BLaER1 (cell line): ENCODE data around the gene OR2T8.

ENCODE experiments used
- H3K27ac ChIP-seq: shearing (Covaris generic); formaldehyde crosslinking; 2 replicates; pipeline ENCODE4 v1.8.1; 2022
- H3K27me3 ChIP-seq: shearing (Covaris generic); formaldehyde crosslinking; 2 replicates; pipeline ENCODE4 v1.8.1; 2022
- H3K36me3 ChIP-seq: shearing (Covaris generic); formaldehyde crosslinking; 2 replicates; pipeline ENCODE4 v1.8.1; 2022
- H3K4me1 ChIP-seq: shearing (Covaris generic); formaldehyde crosslinking; 2 replicates; pipeline ENCODE4 v1.8.1; 2022
- H3K4me2 ChIP-seq: shearing (Covaris generic); formaldehyde crosslinking; 2 replicates; pipeline ENCODE4 v1.8.1; 2022
- H3K4me3 ChIP-seq: shearing (Covaris generic); formaldehyde crosslinking; 2 replicates; pipeline ENCODE4 v1.8.1; 2022
- H3K9ac ChIP-seq: shearing (Covaris generic); formaldehyde crosslinking; 2 replicates; pipeline ENCODE4 v1.8.1; 2022
- H3K9me3 ChIP-seq: shearing (Covaris generic); formaldehyde crosslinking; 2 replicates; pipeline ENCODE4 v1.8.1; 2022
- H4K20me1 ChIP-seq: shearing (Covaris generic); formaldehyde crosslinking; 2 replicates; pipeline ENCODE4 v1.8.1; 2022
- Cebpa-rat ChIP-seq: shearing (Covaris generic); IDR thresholded peaks from 2 replicates; pipeline ENCODE4 v1.8.1; 2022

Gene OR2T8, protein sequence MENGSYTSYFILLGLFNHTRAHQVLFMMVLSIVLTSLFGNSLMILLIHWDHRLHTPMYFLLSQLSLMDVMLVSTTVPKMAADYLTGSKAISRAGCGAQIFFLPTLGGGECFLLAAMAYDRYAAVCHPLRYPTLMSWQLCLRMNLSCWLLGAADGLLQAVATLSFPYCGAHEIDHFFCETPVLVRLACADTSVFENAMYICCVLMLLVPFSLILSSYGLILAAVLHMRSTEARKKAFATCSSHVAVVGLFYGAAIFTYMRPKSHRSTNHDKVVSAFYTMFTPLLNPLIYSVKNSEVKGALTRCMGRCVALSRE

DNA sequence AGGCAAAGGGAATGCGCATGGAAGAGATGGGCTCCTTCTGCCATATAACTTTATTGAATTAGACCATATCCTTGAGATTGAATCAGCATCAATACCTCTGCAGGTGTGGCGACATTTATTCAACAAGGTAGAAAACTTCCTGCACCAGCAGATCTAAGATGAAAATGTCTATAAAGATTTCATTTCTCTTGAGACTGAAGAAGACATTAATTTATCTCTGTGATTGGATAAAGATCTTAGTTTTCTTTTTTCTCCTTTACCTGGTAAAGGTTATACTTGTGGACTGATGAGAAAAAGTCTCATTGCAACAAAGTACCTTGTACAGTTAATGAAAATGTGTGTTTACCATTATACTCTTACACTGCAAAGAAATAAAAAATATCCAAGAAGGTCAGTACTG lies at the start of gene OR2T8:
Gene OR2T8 (plus strand): TSS at position 301 of the 400 bp plus-strand sequence. CDS start 766 bp downstream, outside the sequence.
- Histone ChIP-seq H4K20me1 (no peaks in the 10 kb centered on the region), H3K4me3 (no peak within 1 kb of the TSS), H3K4me1 (no peaks in the 10 kb centered on the region), H3K27me3 (no peaks in the 10 kb centered on the region), H3K4me2 (no peak within 1 kb of the TSS), H3K27ac (no peak within 1 kb of the TSS), H3K36me3 (no peaks in the 10 kb centered on the region), H3K9ac (no peak within 1 kb of the TSS), H3K9me3 (no peaks in the 10 kb centered on the region)
- TF ChIP-seq Cebpa-rat: no peak

DNA sequence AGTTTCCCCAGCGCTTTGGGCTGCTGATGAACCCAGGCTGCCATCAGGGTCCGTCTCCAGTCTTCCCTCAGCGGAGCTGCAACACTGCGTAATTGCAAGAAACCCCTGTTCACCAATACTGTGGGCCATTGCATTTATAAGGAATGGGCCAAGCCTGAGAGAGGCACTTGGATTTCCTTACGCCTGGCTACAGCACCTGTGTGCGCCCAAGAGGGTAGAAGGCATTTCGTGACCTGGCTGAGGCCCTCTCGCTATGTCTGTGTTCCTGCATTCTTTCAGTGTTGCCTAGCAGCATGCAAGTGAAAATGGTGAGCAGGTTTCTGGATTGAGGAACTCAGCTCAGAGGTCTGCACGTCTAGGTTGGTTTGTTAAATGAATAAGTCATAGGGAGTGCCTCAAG lies 36.7 kb upstream of the OR2T8 start:
- no peaks in the 10 kb centered on the region for H3K4me1 ChIP-seq
- no peaks in the 10 kb centered on the region for H3K36me3 ChIP-seq
- H3K27me3 ChIP-seq: no peaks in the 10 kb centered on the region
- no peak overlapping the region for H3K9ac ChIP-seq
- TF ChIP-seq Cebpa-rat: no peak
- no peak overlapping the region for H3K4me3 ChIP-seq
- no peaks in the 10 kb centered on the region for H3K9me3 ChIP-seq
- H3K4me2 ChIP-seq: no peak overlapping the region
- no peaks in the 10 kb centered on the region for H4K20me1 ChIP-seq
- H3K27ac ChIP-seq: no peak overlapping the region

DNA sequence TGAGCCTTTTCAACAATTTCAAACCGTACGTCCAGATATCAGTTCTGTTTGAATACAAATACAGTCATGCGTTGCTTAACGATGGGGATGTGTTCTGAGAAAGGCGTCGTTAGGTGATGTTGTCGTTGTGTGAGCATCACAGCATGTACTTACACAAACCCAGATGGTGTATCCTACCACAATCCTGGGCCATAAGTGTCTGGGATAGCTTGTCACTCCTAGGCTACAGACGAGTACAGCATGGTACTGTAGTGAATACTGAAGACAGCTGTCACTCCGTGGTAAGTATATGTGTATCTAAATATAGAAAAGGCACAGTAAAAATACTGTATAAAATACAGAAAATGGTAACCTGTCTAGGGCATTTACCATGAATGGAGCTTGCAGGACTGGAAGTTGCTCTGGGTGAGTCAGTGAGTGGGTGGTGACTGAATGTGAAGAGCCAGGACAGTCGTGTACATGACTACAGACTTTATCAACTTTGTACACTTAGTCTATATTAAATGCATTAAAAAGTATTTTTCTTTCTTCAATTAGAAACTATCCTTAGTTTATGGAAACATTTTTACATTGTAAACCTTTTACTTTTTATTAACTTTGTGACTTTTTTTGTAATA lies 35.1 kb upstream of the OR2T8 start:
- Histone ChIP-seq H3K36me3 (no peaks in the 10 kb centered on the region), H3K27me3 (no peaks in the 10 kb centered on the region), H3K4me3 (no peak overlapping the region), H3K27ac (no peak overlapping the region), H3K4me1 (no peaks in the 10 kb centered on the region), H3K4me2 (no peak overlapping the region), H3K9ac (no peak overlapping the region), H4K20me1 (no peaks in the 10 kb centered on the region), H3K9me3 (no peaks in the 10 kb centered on the region)
- TF ChIP-seq Cebpa-rat: no peak

DNA sequence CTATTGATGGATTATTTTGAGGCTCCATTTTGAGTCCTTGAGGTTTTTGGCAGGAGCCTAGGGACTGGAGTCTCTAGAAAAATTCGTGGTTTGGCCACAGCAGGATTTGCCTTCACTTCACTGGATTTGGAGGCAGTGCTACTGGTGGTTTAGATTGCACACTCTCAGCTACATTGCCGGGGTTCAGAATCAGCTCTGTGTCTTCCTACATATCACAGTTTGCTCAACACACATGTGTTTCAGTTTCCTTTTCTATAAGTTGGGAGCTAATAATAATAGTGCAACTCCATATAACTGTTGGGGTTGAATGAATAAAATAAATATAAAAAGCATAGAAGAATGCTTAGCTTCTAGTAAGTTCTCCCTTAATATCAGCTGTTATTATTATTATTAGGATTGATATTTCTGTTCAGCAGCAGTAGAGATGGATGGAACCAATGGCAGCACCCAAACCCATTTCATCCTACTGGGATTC lies 24.9 kb upstream of the OR2T8 start, which contains the start of gene OR2W3:
Gene OR2W3 (plus strand): TSS at position 425 of the 475 bp plus-strand sequence. CDS start 0 bp downstream, at position 425.
- H4K20me1 ChIP-seq: no peaks in the 10 kb centered on the region
- no peaks in the 10 kb centered on the region for H3K27me3 ChIP-seq
- TF ChIP-seq Cebpa-rat: no peak
- no peaks in the 10 kb centered on the region for H3K9me3 ChIP-seq
- H3K4me3 ChIP-seq: no peak within 1 kb of the TSS
- H3K9ac ChIP-seq: no peak within 1 kb of the TSS
- no peak within 1 kb of the TSS for H3K4me2 ChIP-seq
- no peaks in the 10 kb centered on the region for H3K4me1 ChIP-seq
- no peaks in the 10 kb centered on the region for H3K36me3 ChIP-seq
- no peak within 1 kb of the TSS for H3K27ac ChIP-seq

DNA sequence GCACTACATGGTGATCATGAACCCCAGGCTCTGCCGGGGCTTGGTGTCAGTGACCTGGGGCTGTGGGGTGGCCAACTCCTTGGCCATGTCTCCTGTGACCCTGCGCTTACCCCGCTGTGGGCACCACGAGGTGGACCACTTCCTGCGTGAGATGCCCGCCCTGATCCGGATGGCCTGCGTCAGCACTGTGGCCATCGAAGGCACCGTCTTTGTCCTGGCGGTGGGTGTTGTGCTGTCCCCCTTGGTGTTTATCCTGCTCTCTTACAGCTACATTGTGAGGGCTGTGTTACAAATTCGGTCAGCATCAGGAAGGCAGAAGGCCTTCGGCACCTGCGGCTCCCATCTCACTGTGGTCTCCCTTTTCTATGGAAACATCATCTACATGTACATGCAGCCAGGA lies 24.1 kb upstream of the OR2T8 start:
- no peak overlapping the region for H3K4me3 ChIP-seq
- no peaks in the 10 kb centered on the region for H3K27me3 ChIP-seq
- H3K9me3 ChIP-seq: no peaks in the 10 kb centered on the region
- no peaks in the 10 kb centered on the region for H4K20me1 ChIP-seq
- H3K36me3 ChIP-seq: no peaks in the 10 kb centered on the region
- no peak for TF ChIP-seq Cebpa-rat
- no peak overlapping the region for H3K27ac ChIP-seq
- H3K9ac ChIP-seq: no peak overlapping the region
- no peaks in the 10 kb centered on the region for H3K4me1 ChIP-seq
- H3K4me2 ChIP-seq: no peak overlapping the region

DNA sequence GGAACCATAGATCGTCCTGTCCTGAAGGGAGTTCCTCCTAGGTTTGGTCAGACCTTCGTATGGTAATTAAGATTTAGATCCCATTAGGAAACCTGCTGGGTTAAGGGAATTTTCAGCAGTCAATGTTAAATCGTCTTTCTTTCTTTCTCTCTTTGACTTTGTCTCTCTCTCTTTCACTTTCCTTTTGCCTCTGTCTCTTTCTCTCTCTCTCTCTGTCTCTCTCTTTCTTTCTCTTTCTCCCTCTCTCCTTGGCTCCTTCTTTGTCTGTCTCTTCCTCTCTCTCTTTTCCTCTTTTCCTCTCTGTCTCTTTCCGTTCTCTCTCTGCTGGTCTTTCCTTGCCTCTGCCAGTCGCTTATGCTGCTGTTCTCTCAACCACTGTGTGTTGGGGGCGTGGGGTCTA lies 15.9 kb upstream of the OR2T8 start:
- no peak overlapping the region for H3K4me2 ChIP-seq
- H3K4me1 ChIP-seq: peaks cover 26% of the 10 kb centered on the region
- 0 out of 2 replicates have a peak, but pooled peaks cover 4% of the 10 kb centered on the region for H3K36me3 ChIP-seq
- H3K27ac ChIP-seq: no peak overlapping the region
- H4K20me1 ChIP-seq: no peaks in the 10 kb centered on the region
- H3K9ac ChIP-seq: no peak overlapping the region
- TF ChIP-seq Cebpa-rat: no peak
- H3K4me3 ChIP-seq: no peak overlapping the region
- no peaks in the 10 kb centered on the region for H3K27me3 ChIP-seq
- H3K9me3 ChIP-seq: peaks cover 14% of the 10 kb centered on the region

DNA sequence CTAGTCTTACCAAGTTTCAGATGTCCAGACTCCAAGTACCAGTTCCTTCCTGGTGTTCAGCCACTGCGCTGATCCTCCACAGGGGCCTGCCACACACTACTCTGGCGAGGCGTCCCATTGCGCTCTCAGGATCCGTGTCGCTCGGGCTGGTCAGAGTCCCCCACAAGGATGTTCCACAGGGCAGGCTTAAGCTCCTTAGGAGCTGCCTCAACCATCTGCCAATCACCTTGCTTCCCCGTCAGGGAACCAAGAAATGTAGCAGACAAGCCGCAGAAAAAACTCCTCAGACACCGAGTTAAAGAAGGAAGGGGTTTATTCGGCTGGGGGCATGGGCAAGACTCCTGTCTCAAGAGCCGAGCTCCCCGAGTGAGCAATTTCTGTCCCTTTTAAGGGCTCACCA lies 14.9 kb upstream of the OR2T8 start:
- peaks cover 26% of the 10 kb centered on the region for H3K4me1 ChIP-seq
- H3K4me3 ChIP-seq: no peak overlapping the region
- H3K4me2 ChIP-seq: no peak overlapping the region
- peaks cover 16% of the 10 kb centered on the region for H3K9me3 ChIP-seq
- no peaks in the 10 kb centered on the region for H3K27me3 ChIP-seq
- H3K36me3 ChIP-seq: 0 out of 2 replicates have a peak, but pooled peaks cover 4% of the 10 kb centered on the region
- peak overlapping the region; percentile 30; the same call in 1 of the 2 replicates for H3K27ac ChIP-seq
- H4K20me1 ChIP-seq: no peaks in the 10 kb centered on the region
- no peak overlapping the region for H3K9ac ChIP-seq
- no peak for TF ChIP-seq Cebpa-rat

DNA sequence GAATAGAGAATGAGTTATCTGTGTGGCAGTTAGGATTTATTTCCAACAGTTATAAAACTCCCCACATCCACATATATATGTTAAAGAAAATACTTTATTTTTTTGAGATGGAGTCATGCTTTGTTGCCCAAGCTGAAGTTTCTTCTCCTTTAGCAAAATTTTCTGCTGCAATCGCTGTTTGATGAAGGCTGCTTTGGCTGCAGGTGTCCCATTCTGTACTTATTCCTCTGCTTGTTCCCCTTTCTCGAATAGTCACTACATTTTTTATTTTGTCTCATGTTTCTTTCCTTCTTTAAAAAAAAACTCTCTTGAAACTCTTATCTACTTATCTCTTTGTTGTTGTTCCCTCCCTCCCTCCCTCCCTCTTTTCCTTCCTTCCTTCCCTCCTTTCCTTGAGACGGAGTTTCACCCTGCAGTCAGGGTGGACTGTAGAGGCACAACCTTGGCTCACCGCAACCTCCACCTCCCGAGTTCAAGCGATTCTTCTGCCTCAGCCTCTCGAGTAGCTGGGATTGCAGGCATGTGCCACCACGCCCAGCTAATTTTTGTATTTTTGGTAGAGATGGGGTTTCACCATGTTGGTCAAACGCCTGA lies 14.0 kb upstream of the OR2T8 start:
- no peaks in the 10 kb centered on the region for H3K27me3 ChIP-seq
- no peak overlapping the region for H3K9ac ChIP-seq
- H3K27ac ChIP-seq: peak overlapping the region; percentile 77
- peak overlapping the region; percentile 50 for H3K4me3 ChIP-seq
- H3K9me3 ChIP-seq: peaks cover 25% of the 10 kb centered on the region
- 0 out of 2 replicates have a peak, but pooled peaks cover 4% of the 10 kb centered on the region for H3K36me3 ChIP-seq
- peak overlapping the region; percentile 72 for H3K4me2 ChIP-seq
- no peaks in the 10 kb centered on the region for H4K20me1 ChIP-seq
- H3K4me1 ChIP-seq: peaks cover 26% of the 10 kb centered on the region
- TF ChIP-seq Cebpa-rat: no peak

DNA sequence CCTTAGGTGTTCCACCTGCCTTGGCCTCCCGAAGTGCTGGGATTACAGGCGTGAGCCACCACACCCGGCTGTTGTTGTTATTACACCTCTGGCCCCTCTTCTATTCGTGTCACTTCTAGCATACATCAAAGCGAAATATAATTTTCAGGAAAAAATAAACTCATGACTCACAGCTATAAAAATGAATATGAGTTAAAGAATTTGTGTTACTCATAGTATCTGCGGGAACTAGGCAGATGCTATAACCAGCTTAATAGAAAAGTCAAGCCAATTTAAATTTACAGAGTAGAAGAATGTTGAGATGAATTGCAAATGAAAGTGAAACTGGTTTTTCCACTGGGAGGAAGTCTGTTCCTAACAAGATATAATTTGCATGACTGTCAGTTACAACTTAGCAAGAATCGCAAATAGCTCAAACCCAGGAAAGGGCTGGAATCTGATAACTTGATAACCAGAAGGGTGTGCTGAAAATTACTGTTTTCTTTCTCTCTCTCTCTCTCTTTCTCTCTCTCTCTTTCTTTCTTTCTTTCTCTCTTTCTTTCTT lies 13.5 kb upstream of the OR2T8 start:
- Histone ChIP-seq H3K27ac (peak overlapping the region; percentile 77), H3K9me3 (peaks cover 30% of the 10 kb centered on the region), H3K4me1 (peaks cover 26% of the 10 kb centered on the region), H3K4me2 (peak overlapping the region; percentile 72), H3K36me3 (0 out of 2 replicates have a peak, but pooled peaks cover 4% of the 10 kb centered on the region), H3K9ac (peak overlapping the region; percentile 46; the same call in 1 of the 2 replicates), H3K27me3 (no peaks in the 10 kb centered on the region), H3K4me3 (peak overlapping the region; percentile 50), H4K20me1 (no peaks in the 10 kb centered on the region)
- no peak for TF ChIP-seq Cebpa-rat
